Measurements from ENCODE around the gene RTN1. TPM values are rescaled to one million over a fixed set of nuclear protein-coding genes. Genes with fewer than 3 reads are reported as not detected.

The RTN1 gene
- total RNA-seq, 1 donor from 2014 or later, result 2.1 TPM

- Mint-ChIP-seq H3K27me3 (ENCODE audit: unreplicated experiment) (no peaks in the 10 kb centered on the region), H3K27ac (ENCODE audit: unreplicated experiment) (no peak overlapping the region), H3K36me3 (ENCODE audit: low read depth, unreplicated experiment) (no peaks in the 10 kb centered on the region)
Observed at GRCh38 chr14:59753512-59753911, 117.1 kb downstream of the RTN1 start.

GRCh38 chr14:59751578-59751977, 119.0 kb downstream of the RTN1 start:
- Mint-ChIP-seq H3K4me3 (ENCODE audit: unreplicated experiment) (no peak overlapping the region), H3K4me1 (ENCODE audit: unreplicated experiment) (peaks cover 6% of the 10 kb centered on the region), H3K9me3 (ENCODE audit: unreplicated experiment) (no peaks in the 10 kb centered on the region), H3K27me3 (ENCODE audit: unreplicated experiment) (no peaks in the 10 kb centered on the region), H3K36me3 (ENCODE audit: low read depth, unreplicated experiment) (no peaks in the 10 kb centered on the region), H3K27ac (ENCODE audit: unreplicated experiment) (no peak overlapping the region)
- TF ChIP-seq CTCF (IDR thresholded peaks at IDR 0.05; ENCODE audit: unreplicated experiment), result no peak
- DNase-seq (ENCODE audit: low spot score), result no peak

More at GRCh38 chr14:59753512-59753911, 117.1 kb downstream of the RTN1 start:
- DNase-seq (ENCODE audit: low spot score), result no peak
- Mint-ChIP-seq H3K4me3 (ENCODE audit: unreplicated experiment) (no peak overlapping the region), H3K9me3 (ENCODE audit: unreplicated experiment) (no peaks in the 10 kb centered on the region), H3K4me1 (ENCODE audit: unreplicated experiment) (no peaks in the 10 kb centered on the region)
- no peak for TF ChIP-seq CTCF (IDR thresholded peaks at IDR 0.05; ENCODE audit: unreplicated experiment)

GRCh38 chr14:59739794-59740193, 130.8 kb downstream of the RTN1 start:
- no peak for DNase-seq (ENCODE audit: low spot score)
- H3K27ac Mint-ChIP-seq (ENCODE audit: unreplicated experiment), result no peak overlapping the region
- no peaks in the 10 kb centered on the region for H3K36me3 Mint-ChIP-seq (ENCODE audit: low read depth, unreplicated experiment)
- no peak for TF ChIP-seq CTCF (IDR thresholded peaks at IDR 0.05; ENCODE audit: unreplicated experiment)
- H3K4me3 Mint-ChIP-seq (ENCODE audit: unreplicated experiment), result no peak overlapping the region
- peaks cover 2% of the 10 kb centered on the region for H3K27me3 Mint-ChIP-seq (ENCODE audit: unreplicated experiment)
- peaks cover 5% of the 10 kb centered on the region for H3K4me1 Mint-ChIP-seq (ENCODE audit: unreplicated experiment)
- no peaks in the 10 kb centered on the region for H3K9me3 Mint-ChIP-seq (ENCODE audit: unreplicated experiment)

GRCh38 chr14:59728304-59728703, 142.3 kb downstream of the RTN1 start:
- no peak overlapping the region for H3K27ac Mint-ChIP-seq (ENCODE audit: unreplicated experiment)
- no peak for DNase-seq (ENCODE audit: low spot score)
- no peaks in the 10 kb centered on the region for H3K9me3 Mint-ChIP-seq (ENCODE audit: unreplicated experiment)
- no peak overlapping the region for H3K4me3 Mint-ChIP-seq (ENCODE audit: unreplicated experiment)
- TF ChIP-seq CTCF (IDR thresholded peaks at IDR 0.05; ENCODE audit: unreplicated experiment), result no peak
- H3K27me3 Mint-ChIP-seq (ENCODE audit: unreplicated experiment), result peaks cover 8% of the 10 kb centered on the region
- no peaks in the 10 kb centered on the region for H3K36me3 Mint-ChIP-seq (ENCODE audit: low read depth, unreplicated experiment)
- peaks cover 2% of the 10 kb centered on the region for H3K4me1 Mint-ChIP-seq (ENCODE audit: unreplicated experiment)

GRCh38 chr14:59727073-59727661, 143.4 kb downstream of the RTN1 start:
- Mint-ChIP-seq H3K27me3 (ENCODE audit: unreplicated experiment) (peaks cover 8% of the 10 kb centered on the region), H3K4me3 (ENCODE audit: unreplicated experiment) (no peak overlapping the region), H3K36me3 (ENCODE audit: low read depth, unreplicated experiment) (no peaks in the 10 kb centered on the region), H3K9me3 (ENCODE audit: unreplicated experiment) (no peaks in the 10 kb centered on the region), H3K4me1 (ENCODE audit: unreplicated experiment) (peaks cover 2% of the 10 kb centered on the region), H3K27ac (ENCODE audit: unreplicated experiment) (no peak overlapping the region)
- no peak for TF ChIP-seq CTCF (IDR thresholded peaks at IDR 0.05; ENCODE audit: unreplicated experiment)
- DNase-seq (ENCODE audit: low spot score), result no peak
